Stomach (tissue), 9 donors: ENCODE data around the gene DNAJB1. TPM values are rescaled to one million over a fixed set of nuclear protein-coding genes. Genes with fewer than 3 reads are reported as not detected.
A peak's percentile ranks its signal among the peaks of the same experiment; 100 is the strongest.

Source experiments
- DNase-seq, 2 donors: peaks; one replicate each; pipeline versions ENCODE4 v3.0.0 to v3.0.0-alpha.2; 2013 to 2019
- H3K27ac ChIP-seq, 5 donors: fragments of 200-600 bp in 4 of 5; sonication (generic) in 4 of 5; one replicate each; pipeline ENCODE4 v1.5.1; 2013 to 2019; ENCODE audit warnings: mild to moderate bottlenecking in 1 of 5, moderate library complexity in 1 of 5
- H3K27me3 ChIP-seq, 3 donors: fragments of 200-600 bp; sonication (generic); one replicate each; pipeline ENCODE4 v1.5.1; 2017 to 2019; ENCODE audit warnings: mixed run types in 1 of 3
- H3K36me3 ChIP-seq, 4 donors: fragments of 200-600 bp; sonication (generic); 1 replicate in 3 of 4; 2 replicates in 1 of 4; pipeline ENCODE4 v1.5.1; 2016 to 2019
- H3K4me1 ChIP-seq, 4 donors: fragments of 200-600 bp; sonication (generic); one replicate each; pipeline ENCODE4 v1.5.1; 2016 to 2019
- H3K4me3 ChIP-seq, 4 donors: fragments of 200-600 bp; sonication (generic) in 3 of 4; one replicate each; pipeline ENCODE4 v1.5.1; 2016 to 2019; ENCODE audit warnings: mild to moderate bottlenecking in 1 of 4
- H3K9me3 ChIP-seq, 4 donors: fragments of 200-600 bp; sonication (generic); one replicate each; pipeline ENCODE4 v1.5.1; 2016 to 2019
- EP300 ChIP-seq: sonication (generic); formaldehyde crosslinking; IDR thresholded peaks from one replicate; pipeline ENCODE4 v1.6.1; 2017; ENCODE audit warnings: antibody characterized with exemption
- POLR2A ChIP-seq, 4 donors: fragments of 450-650 bp; IDR thresholded peaks; one replicate each; pipeline ENCODE4 v1.6.1; 2016; ENCODE audit warnings: antibody characterized with exemption in 4 of 4, control low read depth in 2 of 4, mild to moderate bottlenecking in 1 of 4, moderate library complexity in 1 of 4
- POLR2AphosphoS5 ChIP-seq, 3 donors: sonication (generic); formaldehyde crosslinking; IDR thresholded peaks; one replicate each; pipeline ENCODE4 v1.6.1; 2016; ENCODE audit warnings: antibody characterized with exemption in 3 of 3
- WGBS, 5 donors: extraction: QIAGEN DNeasy Blood & Tissue Kit in 3 of 5; methylation state at CpG; one replicate each; pipeline versions ENCODE4 v1.1.5 to v1.1.7; 2013 to 2018; 5-methylcytosine and 5-hydroxymethylcytosine counted together
- intact Hi-C: fragments of 100-400 bp; cut with DNase I; formaldehyde crosslinking; loops from one replicate; pipeline ENCODE4 v1.15.1; 2023; ENCODE audit warnings: low total_unique reads
- polyA plus RNA-seq, 3 donors: library from polyadenylated mRNA; stranded (reverse); fragments of 200-250 nt; gene quantifications; one replicate each; pipeline ENCODE4 v1.2.3, GENCODE V29; 2013
- total RNA-seq, 5 donors: library from RNA; depleted of rRNA; stranded (reverse); fragments of >200 nt; gene quantifications; one replicate each; pipeline versions ENCODE4 v1.1.0 to v1.2.3, GENCODE V29; 2014 to 2016
- TF ChIP-seq, protein P1 (sequence below), 7 experiments: fragments of 450-650 bp in 4 of 7; fragments of 200-600 bp in 3 of 7; sonication (generic) in 3 of 7; IDR thresholded peaks; one replicate each; pipeline ENCODE4 v1.5.1; 2016 to 2019; ENCODE audit warnings: antibody characterized with exemption in 7 of 7, control low read depth in 2 of 7, mild to moderate bottlenecking in 1 of 7
- donor health status: healthy with polysubstance abuse.
- donor health status: Bipolar disorder and iron deficiency.
- donor health status: healthy.

The DNAJB1 gene
- total and polyA plus RNA-seq, 8 donors = 9.9 to 85.8 (median 50.4) TPM

GRCh38 chr19:14497228-14497921 lies 20.8 kb downstream of the DNAJB1 start:
- Histone ChIP-seq H3K9me3 (no peaks in the 10 kb centered on the region), H3K27ac (peak overlapping the region; percentile 77 to 89 (median 88)), H3K4me1 (peaks cover 27 to 50% (median 44%) of the 10 kb centered on the region in 4 donors), H3K4me3 (peak overlapping the region in 1 of 4 donors; percentile 1), H3K27me3 (no peaks in the 10 kb centered on the region), H3K36me3 (peaks cover 0 to 7% (median 2%) of the 10 kb centered on the region in 4 donors)
- TF ChIP-seq, protein P1, sequence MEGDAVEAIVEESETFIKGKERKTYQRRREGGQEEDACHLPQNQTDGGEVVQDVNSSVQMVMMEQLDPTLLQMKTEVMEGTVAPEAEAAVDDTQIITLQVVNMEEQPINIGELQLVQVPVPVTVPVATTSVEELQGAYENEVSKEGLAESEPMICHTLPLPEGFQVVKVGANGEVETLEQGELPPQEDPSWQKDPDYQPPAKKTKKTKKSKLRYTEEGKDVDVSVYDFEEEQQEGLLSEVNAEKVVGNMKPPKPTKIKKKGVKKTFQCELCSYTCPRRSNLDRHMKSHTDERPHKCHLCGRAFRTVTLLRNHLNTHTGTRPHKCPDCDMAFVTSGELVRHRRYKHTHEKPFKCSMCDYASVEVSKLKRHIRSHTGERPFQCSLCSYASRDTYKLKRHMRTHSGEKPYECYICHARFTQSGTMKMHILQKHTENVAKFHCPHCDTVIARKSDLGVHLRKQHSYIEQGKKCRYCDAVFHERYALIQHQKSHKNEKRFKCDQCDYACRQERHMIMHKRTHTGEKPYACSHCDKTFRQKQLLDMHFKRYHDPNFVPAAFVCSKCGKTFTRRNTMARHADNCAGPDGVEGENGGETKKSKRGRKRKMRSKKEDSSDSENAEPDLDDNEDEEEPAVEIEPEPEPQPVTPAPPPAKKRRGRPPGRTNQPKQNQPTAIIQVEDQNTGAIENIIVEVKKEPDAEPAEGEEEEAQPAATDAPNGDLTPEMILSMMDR (IDR thresholded peaks at IDR 0.05) = no peak
- peak in 1 of 3 donors; percentile 67 for TF ChIP-seq POLR2AphosphoS5 (IDR thresholded peaks at IDR 0.05)
- DNase-seq = peak; percentile 63 to 66
- 21 to 52% (median 29%) methylated on average over 5 to 6 of the region's 6 CpGs for WGBS, 5 donors
- intact Hi-C loops = no loop called here

DNA sequence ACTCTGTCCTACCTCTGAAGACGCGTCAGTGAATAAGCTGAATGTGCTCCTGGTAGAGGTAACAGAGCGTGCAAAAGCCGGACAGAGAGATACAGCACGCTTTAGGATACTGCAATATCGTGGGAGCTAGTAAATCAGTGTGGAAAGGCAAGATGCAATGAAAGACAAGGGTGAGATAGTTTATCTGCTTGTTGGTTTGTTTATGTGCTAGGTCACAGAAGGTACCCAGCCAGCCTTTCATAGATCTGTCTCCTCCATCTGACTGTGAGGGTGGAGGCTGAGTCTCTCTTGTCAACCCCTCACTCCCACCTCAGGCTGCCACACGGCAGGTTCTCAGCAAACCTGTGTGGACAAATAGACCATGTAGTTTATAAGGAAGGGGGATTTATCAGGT lies 21.4 kb downstream of the DNAJB1 start:
- Histone ChIP-seq H3K9me3 (no peaks in the 10 kb centered on the region), H3K36me3 (peaks cover 0 to 12% (median 6%) of the 10 kb centered on the region in 4 donors), H3K4me3 (peak overlapping the region; percentile 77 to 94 (median 90)), H3K27me3 (no peaks in the 10 kb centered on the region), H3K4me1 (peaks cover 27 to 50% (median 44%) of the 10 kb centered on the region in 4 donors), H3K27ac (peak overlapping the region; percentile 77 to 89 (median 88))
- intact Hi-C loops = no loop called here
- DNase-seq = no peak
- WGBS, 5 donors = 21 to 34% (median 26%) methylated on average over 7 of the region's 7 CpGs
- no peak for TF ChIP-seq POLR2A (IDR thresholded peaks at IDR 0.05)
- TF ChIP-seq EP300 = no peak
- no peak for TF ChIP-seq POLR2AphosphoS5 (IDR thresholded peaks at IDR 0.05)
- TF ChIP-seq, protein P1 (IDR thresholded peaks at IDR 0.05) = no peak

DNA sequence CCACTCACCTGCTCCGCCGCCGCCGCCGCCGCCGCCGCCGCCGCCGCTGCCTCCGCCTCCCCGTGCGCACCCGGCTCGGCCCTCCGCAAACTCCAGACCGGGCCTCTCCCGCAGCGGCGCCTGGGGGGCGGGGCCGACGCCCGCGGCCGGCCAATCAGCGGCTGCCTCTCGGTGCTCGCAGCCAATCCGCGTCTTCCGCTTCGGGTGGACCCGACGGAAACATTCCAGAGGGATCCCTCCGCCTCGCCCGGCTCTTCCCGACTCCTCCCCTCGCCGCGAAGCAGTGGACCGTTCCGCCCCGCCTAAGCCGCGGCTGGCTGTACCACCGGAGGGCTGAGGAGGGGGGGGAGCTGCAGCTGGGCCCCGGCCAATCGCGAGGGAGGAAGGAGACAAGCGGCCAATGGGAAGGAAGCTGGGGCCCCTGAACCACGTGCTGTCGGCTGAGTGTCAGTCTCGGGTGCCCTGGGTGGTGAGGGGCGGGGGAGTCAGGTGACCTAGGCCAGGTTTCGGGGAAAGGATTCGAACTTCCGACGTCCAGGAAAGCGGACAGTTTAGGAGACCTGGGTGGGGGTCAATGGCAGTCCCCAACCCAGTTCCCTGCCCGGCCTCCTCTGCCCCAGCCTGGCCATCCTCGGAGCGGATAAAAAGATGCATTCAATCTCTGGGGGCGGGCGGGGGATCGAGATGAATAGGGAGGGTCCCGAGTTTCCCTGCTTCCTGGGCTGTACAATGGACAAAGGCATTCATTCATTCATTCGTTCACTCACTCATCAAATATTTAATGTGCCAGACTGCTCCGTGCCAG lies 22.0 kb downstream of the DNAJB1 start, which contains the start of gene GIPC1:
Gene GIPC1 (minus strand): TSS at position 99 of the 805 bp plus-strand sequence. CDS start 13,151 bp downstream, outside the sequence.
- 2 to 14% (median 3%) methylated on average over 13 to 71 of the region's 71 CpGs for WGBS, 5 donors

DNA sequence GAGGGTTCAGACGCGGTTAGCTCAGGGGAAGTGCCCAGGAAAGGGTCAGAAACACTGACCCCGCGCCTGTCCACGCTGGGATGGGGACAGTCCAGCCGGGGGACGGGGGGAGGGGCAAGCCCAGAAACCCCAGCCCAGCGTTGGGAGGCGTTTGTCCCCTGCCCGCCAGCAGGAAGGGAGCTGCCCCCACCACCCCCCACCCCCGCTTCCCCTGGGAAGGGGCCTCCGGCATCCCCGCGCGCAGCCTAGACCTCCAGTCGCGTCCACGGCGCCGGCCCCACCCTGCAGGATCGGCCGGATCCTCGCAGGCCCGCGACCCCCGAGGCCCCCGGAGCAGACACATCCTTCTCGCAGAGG lies 22.5 kb downstream of the DNAJB1 start:
- peak overlapping the region; percentile 77 to 89 (median 88) for H3K27ac ChIP-seq
- TF ChIP-seq, protein P1 (IDR thresholded peaks at IDR 0.05) = no peak
- TF ChIP-seq POLR2A (IDR thresholded peaks at IDR 0.05) = no peak
- TF ChIP-seq POLR2AphosphoS5 (IDR thresholded peaks at IDR 0.05) = no peak
- no peak for TF ChIP-seq EP300
- WGBS, 5 donors = 0 to 4% (median 0%) methylated on average over 3 to 26 of the region's 28 CpGs
- H3K9me3 ChIP-seq = no peaks in the 10 kb centered on the region
- peak overlapping the region; percentile 77 to 94 (median 90) for H3K4me3 ChIP-seq
- DNase-seq = no peak
- intact Hi-C loops = no loop called here
- H3K27me3 ChIP-seq = no peaks in the 10 kb centered on the region
- H3K36me3 ChIP-seq = peaks cover 0 to 24% (median 18%) of the 10 kb centered on the region in 4 donors
- peaks cover 27 to 50% (median 44%) of the 10 kb centered on the region in 4 donors for H3K4me1 ChIP-seq

More for the DNA sequence above, 22.0 kb downstream of the DNAJB1 start, which contains the start of gene GIPC1:
- Histone ChIP-seq H3K9me3 (no peaks in the 10 kb centered on the region), H3K27ac (peak within 1 kb of the TSS; percentile 77 to 89 (median 88)), H3K36me3 (peaks cover 0 to 18% (median 12%) of the 10 kb centered on the region in 4 donors), H3K4me1 (peaks cover 27 to 50% (median 44%) of the 10 kb centered on the region in 4 donors), H3K4me3 (peak within 1 kb of the TSS; percentile 77 to 94 (median 90)), H3K27me3 (no peaks in the 10 kb centered on the region)
- DNase-seq = peak; percentile 96 to 99
- peak; percentile 57 to 93 (median 67) for TF ChIP-seq POLR2AphosphoS5 (IDR thresholded peaks at IDR 0.05)
- TF ChIP-seq, protein P1 (IDR thresholded peaks at IDR 0.05) = no peak
- no peak for TF ChIP-seq POLR2A (IDR thresholded peaks at IDR 0.05)
- TF ChIP-seq EP300 = no peak
- intact Hi-C loops = no loop called here
